Amniotic stem cell (primary cell): ENCODE measurements around the gene DNM3.

ENCODE experiments used
- DNase-seq: peaks from one replicate; lab custom pipeline; 2025; lab: John Stamatoyannopoulos, UW

The DNM3 gene

DNA sequence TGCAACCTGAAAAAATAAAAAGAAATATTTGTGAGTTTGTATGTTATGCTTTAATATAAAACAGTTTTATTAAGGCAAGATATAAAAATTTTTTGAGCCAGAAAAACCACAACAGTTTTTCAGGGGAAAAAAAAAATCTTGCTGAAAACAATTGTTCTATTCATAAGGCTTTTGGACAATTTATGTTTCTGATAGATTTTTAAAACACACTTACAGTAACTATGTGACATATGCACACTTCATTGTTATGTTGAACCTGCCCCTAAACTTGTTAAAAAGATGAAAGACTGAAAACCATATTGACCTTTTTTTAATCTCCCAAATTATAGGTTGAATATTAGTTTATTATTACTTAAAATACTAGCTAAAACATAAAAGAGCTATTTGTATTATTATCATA, 299.3 kb downstream of the DNM3 start:
- no peak for DNase-seq

GRCh38 chr1:172141341-172141881, 300.1 kb downstream of the DNM3 start:
- DNase-seq = no peak

GRCh38 chr1:172142324-172142723, 301.0 kb downstream of the DNM3 start:
- no peak for DNase-seq

DNA sequence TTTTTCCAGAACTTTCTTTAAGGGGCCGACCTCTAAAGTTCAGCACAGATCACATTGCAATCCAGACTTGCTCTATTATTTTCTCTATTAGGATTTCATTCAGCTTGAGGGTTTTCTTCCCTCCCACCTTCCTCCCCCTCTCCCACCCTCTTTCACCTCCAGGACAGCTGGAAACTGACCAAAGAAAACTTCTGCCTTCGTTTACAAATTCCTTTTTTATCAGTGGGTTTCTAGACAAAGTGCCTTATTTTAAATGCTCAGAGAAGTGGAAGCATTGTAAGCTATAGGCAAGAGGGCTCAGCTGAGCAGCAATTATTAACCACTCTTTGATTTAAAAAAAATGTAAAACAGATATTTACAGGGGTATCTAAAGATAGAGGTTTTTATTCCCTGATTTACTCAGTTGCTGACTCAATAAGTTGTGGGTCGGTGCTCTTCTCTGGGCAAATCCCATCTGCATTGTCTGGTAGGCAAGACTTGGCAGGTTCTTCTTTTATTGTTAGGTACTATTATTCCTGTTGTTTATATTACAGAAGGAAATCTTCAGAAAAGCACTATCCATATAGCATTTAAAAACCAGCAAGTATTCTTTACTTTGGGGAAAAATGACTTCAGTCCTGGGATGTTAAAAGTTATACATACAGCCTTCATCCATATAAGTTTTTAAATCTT, 302.2 kb downstream of the DNM3 start:
- DNase-seq = no peak

GRCh38 chr1:172144445-172145061, 303.3 kb downstream of the DNM3 start:
- peak; percentile 91 for DNase-seq

GRCh38 chr1:172145231-172145651, 303.9 kb downstream of the DNM3 start:
- DNase-seq = peak; percentile 72

DNA sequence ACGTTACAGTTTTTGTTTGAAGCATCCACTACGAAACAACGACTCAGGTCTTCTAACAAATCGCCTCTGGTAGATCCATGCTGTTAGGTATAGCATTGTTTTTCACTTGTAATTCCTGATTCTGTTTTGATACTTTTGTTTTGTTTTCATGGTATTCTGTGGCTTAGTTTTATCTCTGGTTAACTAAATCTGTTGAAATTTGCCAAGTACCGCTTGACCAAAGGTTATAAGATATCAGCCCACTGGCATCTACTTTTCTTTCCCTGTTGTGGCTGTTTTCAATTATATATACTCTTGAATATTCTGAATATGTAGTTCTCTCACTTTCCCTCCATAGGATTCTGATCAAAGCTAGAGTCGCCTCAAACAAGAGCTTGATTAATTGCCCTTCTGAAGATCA, 304.4 kb downstream of the DNM3 start:
- DNase-seq = no peak

DNA sequence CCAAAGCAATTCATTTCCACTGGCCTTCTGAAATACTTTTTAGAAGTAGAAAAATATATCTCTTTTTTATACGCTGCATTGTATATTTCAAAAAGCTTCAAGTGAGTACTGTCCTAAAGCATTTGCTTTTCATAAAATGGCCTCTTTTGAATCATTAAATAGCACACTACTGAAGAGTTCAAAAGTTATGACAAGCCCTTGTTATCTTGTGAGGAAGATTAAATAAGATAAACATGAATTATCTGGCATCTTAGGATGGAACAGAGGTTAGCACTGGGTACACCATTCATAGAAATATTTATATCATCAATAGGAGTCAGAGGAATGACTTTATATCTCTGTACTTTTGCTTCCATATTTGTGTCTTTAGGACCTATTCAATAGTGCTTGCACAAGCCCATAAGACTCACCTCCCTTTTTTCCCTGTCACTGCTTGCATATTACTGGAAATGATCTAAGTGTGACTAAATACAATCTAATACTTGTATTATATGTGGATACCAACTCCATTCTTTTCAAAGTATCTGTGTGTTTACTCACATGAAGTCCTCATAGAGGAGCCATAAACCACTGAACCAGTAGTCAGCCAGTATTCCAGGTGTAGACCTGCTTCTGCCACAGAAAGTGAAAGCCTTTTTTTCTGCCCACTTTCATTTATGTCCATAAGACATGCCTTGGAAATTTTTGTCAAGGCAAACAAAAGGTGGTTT, 305.0 kb downstream of the DNM3 start:
- no peak for DNase-seq

GRCh38 chr1:172147541-172147940, 306.2 kb downstream of the DNM3 start:
- no peak for DNase-seq

- DNase-seq = no peak
Measured at GRCh38 chr1:172148213-172148612, 306.9 kb downstream of the DNM3 start.

DNA sequence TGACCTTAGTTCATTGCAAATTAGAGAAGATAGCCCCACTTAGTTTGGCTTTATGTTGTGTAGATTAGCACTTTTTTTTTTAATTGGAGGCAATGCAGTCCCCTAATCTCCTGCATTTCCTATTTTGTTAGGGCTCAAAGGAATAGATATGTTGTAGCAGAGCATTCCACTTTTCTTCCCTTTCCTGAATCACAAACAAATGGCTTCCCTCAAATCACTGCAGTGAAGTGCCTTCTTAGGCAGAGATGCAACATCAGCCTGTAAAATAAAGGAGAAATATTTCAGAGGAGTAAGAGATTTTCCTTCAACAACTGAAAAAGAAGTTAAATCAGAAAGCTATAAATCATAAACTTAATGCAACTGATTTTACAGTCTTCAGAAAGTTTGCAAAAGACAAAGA, 307.4 kb downstream of the DNM3 start:
- DNase-seq = no peak

- DNase-seq = no peak
Measured at GRCh38 chr1:172149346-172149745, 308.0 kb downstream of the DNM3 start.

DNA sequence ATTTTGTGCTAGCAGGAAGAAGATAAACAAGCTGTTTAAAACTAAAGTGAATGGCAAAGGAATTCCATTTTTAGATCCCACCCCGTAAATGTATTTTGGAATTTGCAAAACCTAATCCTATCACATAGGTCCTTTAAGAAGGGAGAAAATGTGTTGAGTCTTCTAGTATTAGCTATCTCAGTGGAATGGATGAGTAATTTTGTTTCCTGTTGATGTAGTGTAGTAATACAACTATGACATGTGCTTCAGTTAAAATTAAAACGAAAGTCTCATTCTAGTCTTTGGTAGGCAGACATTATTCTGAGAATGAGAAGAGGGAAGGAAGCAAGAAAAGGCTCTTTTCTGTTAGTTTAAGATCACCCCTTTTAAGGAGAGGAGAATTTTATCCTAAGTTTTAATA, 313.3 kb downstream of the DNM3 start:
- DNase-seq = peak; percentile 56

GRCh38 chr1:172155766-172156165, 314.5 kb downstream of the DNM3 start:
- no peak for DNase-seq

DNA sequence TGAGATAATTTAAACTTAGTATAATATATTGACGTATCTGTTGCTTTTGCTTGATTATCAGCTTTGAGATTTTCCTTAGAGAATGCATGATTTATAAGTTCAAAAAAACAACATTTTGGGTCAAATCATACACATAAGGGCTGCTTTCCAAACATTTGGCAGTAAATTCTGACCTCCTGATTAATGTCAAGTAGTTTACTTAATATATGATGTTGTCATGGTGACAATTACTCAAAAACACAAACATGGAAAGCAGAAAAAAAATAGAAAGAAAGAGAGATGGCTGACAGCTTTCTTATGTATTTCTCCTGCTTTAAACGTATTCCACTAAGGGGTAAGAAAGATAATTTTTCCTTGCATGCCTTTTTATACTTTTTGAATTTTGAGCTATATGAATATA, 320.9 kb downstream of the DNM3 start:
- no peak for DNase-seq

DNA sequence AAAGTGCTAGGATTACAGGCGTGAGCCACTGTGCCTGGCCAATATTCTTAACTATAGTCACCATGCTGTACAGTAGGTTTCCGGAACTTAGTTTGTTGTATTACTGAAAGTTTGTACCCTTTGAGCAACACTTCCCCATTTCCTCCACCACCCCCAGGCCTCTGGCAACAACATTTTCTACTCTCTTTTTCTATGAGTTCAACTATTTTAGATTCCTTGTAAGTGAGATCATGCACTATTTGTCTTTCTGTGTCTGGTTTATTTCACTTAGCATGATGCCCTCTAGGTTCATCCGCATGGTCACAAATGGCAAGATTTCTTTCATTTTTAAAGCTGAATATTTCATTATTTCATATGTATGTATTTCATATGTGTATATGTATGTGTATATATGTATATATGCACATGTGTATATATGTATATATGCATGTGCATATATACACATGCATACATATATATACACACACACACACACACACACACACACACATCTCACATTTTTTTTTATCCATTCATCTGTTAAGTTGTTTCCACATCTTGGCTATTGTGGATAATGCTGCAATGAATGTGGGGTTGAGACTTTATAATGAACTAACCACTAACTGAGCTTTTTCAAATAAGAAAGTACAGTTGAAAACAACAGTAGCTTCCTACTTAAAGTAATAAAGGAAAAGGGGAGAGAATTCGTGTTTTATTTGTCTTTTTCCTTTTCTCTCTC, 322.4 kb downstream of the DNM3 start:
- no peak for DNase-seq

GRCh38 chr1:172165403-172165802, 324.1 kb downstream of the DNM3 start:
- DNase-seq = no peak

GRCh38 chr1:172167796-172168596, 326.7 kb downstream of the DNM3 start:
- DNase-seq = no peak

- no peak for DNase-seq
Measured at GRCh38 chr1:172168597-172168872, 327.2 kb downstream of the DNM3 start.

- no peak for DNase-seq
Measured at GRCh38 chr1:172169836-172170235, 328.5 kb downstream of the DNM3 start.

DNA sequence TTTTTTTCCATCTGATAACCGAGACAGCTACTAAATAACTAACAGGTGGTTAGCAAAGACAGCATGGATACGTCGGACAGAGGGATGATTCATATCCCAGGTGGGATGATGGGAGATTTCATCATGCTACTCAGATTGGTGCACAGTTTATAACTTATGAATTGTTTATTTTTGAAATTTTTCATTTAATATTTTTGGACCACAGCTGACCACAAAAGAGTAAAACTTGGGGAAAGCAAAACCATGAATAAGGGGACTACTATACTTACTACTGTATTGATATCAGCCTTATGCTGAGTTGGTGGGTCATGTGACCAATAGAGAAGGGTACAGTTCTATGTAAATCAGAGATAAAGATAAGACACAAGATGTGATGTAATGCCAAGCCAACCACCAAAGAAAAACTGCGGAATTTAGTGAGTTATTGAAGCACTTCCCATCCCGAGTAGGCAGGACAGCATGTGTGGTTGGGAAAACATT, 331.1 kb downstream of the DNM3 start:
- DNase-seq = no peak

GRCh38 chr1:172176206-172176605, 334.9 kb downstream of the DNM3 start:
- DNase-seq = no peak
